ENCODE data around the gene SDHAF2.
"Not testable (repeated sequence)": the region's sequence is repeated elsewhere in the genome, so short reads cannot be mapped to it uniquely, and the experiment has no call there.

Gene SDHAF2

GRCh38 chr11:61474013-61474643 lies 44.2 kb downstream of the SDHAF2 start:
- no peak for FAIRE-seq
- no peak for DNase-seq (ENCODE audit: insufficient read length, low spot score)

GRCh38 chr11:61475433-61475832 lies 45.5 kb downstream of the SDHAF2 start:
- no peak for FAIRE-seq

GRCh38 chr11:61476371-61476770 lies 46.4 kb downstream of the SDHAF2 start:
- no peak for DNase-seq (ENCODE audit: insufficient read length, low spot score)
- no peak for FAIRE-seq

More at GRCh38 chr11:61475433-61475832, 45.5 kb downstream of the SDHAF2 start:
- no peak for DNase-seq (ENCODE audit: insufficient read length, low spot score)

DNA sequence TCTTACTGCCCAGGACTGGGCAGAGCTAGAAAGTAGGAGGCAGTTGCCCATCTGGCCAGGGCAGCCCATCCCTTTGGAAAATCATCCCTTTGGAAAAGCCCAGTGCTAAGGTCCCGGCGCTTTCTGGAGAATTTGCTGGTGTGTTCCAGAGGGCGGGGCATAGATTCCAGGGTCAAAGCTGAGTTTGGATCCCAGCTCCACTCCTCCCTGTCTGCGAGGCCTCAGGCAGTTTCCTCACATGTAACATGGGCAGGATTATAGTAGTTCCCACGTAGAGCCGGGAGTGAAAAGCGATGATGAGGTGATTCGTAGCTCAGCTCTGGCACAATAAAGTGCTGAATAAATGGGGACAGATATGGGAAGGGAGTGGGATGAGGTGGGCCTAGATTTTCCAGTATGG lies 47.2 kb downstream of the SDHAF2 start:
- no peak for DNase-seq (ENCODE audit: insufficient read length, low spot score)
- no peak for FAIRE-seq

- DNase-seq (ENCODE audit: insufficient read length, low spot score) (peak; percentile 65), FAIRE-seq (no peak)
Observed at GRCh38 chr11:61477727-61478148, 47.8 kb downstream of the SDHAF2 start.

- not testable (repeated sequence) for DNase-seq (ENCODE audit: insufficient read length, low spot score); FAIRE-seq
Observed at GRCh38 chr11:61479360-61480058, 49.6 kb downstream of the SDHAF2 start.

DNA sequence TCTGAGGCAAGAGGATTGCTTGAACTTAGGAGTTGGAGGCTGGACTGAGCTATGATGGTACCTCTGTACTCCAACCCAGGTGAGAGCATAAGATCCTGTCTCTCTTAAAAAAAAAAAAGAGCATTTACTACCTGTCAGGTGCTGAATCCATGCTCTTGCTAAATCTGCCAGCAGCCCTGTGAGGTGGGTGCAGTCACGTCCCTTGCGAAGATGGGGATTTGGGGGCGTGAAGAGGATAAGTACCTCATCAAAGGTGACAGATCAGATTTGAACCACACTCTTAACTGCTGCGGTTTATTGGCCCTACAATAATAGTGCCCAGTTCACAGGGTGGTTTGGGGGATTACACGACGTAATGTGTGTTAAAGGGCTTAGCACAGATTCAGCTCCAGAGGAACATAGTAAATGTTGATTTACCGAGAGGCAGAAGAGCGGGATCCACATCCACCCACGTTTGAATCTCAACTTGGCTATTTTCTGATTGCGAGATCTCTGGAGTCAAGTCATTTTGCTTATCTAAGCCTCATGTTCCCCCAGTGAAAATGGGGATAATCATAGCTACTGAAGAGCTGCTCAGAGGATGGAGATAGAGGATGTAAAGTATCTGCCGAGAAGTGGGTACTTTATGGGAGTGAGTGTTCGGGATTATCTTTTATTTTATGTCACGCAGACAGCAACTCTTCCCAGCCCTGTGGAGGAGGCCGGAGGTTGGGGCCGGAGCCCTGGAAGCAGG lies 50.5 kb downstream of the SDHAF2 start:
- DNase-seq (ENCODE audit: insufficient read length, low spot score) (no peak), FAIRE-seq (no peak)

DNA sequence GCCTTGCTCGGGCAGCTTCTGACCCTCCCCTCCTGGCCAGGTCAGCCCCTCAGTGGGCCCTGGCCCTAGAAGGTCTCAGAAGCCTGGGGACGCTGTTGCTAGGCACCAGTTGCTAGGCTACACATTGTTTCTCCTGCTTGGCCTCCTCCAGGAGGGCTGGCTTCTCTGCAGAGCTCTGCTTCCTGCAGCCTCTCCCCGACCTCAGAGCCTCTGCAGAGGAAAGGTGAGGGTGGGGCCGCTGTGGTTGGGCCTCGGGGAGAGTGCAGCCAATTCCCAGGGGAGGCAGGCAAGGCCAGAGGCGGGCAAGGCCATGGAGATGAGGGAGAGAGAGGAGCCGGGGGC lies 51.0 kb downstream of the SDHAF2 start:
- no peak for FAIRE-seq
- DNase-seq (ENCODE audit: insufficient read length, low spot score): no peak

- DNase-seq (ENCODE audit: insufficient read length, low spot score) (no peak), FAIRE-seq (no peak)
Observed at GRCh38 chr11:61481806-61482205, 51.9 kb downstream of the SDHAF2 start.

GRCh38 chr11:61482513-61482912 lies 52.6 kb downstream of the SDHAF2 start:
- no peak for FAIRE-seq
- peak; percentile 52 for DNase-seq (ENCODE audit: insufficient read length, low spot score)

DNA sequence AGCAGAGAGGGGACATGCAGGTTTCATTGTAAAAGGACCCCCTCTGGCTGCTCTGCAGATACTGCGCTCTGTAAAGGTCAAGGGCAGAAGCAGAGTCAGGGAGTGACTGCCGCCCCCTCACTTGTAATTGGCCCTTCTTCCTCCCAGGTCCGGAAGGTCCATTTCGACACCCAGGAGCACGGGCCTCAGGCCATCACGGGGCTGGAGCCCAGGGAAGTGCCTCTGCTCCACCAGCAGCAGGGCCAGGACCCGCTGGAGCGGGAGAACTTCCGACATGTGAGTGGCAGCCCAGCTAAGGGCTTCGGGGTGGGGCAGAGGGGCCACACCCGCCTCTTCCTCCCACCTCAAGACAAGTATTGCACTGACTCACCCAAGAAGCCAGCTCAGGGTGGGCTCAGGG lies 54.6 kb downstream of the SDHAF2 start:
- no peak for FAIRE-seq
- DNase-seq (ENCODE audit: insufficient read length, low spot score): no peak

- DNase-seq (ENCODE audit: insufficient read length, low spot score) (no peak), FAIRE-seq (no peak)
Observed at GRCh38 chr11:61485080-61485479, 55.2 kb downstream of the SDHAF2 start.

DNA sequence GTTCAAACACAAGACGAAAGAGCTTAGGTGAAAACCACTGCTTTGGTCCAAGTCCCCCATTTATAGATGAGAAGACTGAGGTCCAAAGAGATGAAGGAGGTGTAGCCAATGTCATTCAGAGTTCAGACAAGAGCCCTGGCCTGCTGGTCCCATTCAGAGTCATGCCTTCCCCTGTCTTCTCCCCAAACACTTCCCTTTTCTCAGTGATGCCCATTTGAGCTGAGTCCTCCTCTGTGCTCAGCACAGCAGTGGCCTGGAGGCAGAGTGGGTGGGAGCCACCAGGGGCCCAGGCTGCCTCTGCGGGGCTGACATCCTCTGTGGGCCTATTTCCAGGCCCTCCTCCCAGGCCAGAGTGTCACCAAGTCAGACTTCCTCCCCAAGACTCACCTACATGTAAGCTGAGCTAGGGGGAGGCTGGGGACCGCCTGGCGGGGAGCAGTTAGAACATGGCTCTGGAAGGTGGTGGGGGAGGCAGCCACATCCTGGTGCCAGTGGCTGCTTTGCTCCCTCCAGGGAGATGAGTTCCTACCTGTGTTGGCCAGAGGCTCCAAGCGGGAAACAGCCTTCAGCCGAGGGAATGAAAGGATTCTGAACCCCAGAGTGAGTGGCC lies 56.2 kb downstream of the SDHAF2 start:
- DNase-seq (ENCODE audit: insufficient read length, low spot score) (no peak), FAIRE-seq (no peak)

- no peak for DNase-seq (ENCODE audit: insufficient read length, low spot score)
- FAIRE-seq: no peak
Observed at GRCh38 chr11:61486779-61487178, 56.9 kb downstream of the SDHAF2 start.

- DNase-seq (ENCODE audit: insufficient read length, low spot score) (no peak), FAIRE-seq (no peak)
Observed at GRCh38 chr11:61487342-61488025, 57.6 kb downstream of the SDHAF2 start.

DNA sequence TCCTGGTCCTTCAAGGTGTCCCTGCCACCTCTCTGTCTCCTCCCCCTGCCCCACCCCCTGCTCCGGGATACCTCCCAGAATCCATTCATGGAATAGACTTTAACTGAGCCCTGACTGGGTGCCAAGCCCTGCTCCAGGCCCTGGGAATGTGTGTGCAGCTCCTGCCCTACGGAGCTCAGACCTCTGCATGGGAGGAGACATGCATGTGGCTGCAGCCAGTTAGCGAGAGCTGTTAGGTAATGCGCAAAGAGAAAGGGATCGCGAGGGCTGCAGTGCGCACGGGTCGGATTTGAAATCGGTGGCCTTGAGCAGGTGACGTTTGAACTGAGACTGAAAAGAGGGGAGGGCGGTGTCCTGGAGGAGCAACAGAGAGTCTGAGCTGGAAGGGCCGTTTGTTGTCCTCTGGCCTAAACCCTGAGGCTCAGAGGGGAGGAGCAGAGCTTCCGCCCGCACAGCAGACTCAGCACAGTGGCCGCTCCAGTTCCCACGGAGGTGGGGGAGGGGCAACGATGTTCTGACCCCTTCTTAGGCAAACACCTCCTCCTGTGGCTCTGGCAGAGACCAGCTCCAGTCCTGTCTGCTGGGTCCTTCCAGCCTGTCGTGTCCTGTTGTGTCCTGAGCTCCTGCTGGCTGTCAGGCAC lies 58.8 kb downstream of the SDHAF2 start:
- no peak for DNase-seq (ENCODE audit: insufficient read length, low spot score)
- FAIRE-seq: no peak

GRCh38 chr11:61489833-61490721 lies 60.2 kb downstream of the SDHAF2 start:
- FAIRE-seq: no peak
- no peak for DNase-seq (ENCODE audit: insufficient read length, low spot score)

DNA sequence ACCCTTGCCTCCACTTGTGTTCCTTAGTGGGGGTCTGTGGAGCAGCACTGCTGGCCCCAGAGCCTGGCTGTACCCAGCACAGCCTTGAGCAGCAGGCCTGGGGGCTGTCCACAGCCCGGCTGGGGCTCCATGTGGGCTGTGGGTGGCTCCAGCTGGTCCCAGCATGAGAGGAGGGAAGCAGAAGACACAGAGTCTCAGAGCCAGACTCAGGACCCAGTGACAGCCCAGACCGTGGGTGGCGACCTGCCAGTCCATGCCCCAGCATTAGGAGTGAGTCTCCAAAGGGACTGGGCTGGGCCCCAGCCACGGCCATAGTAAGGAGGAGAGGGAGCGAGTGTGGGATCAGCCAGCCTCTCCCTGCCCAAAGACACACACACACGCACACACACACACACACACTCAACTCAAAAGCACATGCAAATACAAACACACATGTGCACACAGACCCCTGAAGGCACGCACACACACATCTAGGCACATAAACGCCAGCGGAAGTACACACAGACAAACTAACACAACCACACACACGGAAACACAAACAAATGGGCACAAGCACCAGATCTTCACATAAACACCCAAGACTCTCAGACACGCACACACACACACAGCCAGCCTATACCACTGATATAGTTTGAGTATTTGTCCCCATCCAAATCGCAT lies 61.9 kb downstream of the SDHAF2 start:
- no peak for FAIRE-seq
- no peak for DNase-seq (ENCODE audit: insufficient read length, low spot score)

- FAIRE-seq: no peak
- no peak for DNase-seq (ENCODE audit: insufficient read length, low spot score)
Observed at GRCh38 chr11:61494381-61494961, 64.5 kb downstream of the SDHAF2 start.

Measured in GM19239 (cell line).